Fibroblast of skin of left quadriceps (primary cell): Measurements from ENCODE around the gene ARPP21.

ENCODE experiments used
- DNase-seq, 2 experiments: peaks; one replicate each; pipeline ENCODE4 v3.0.0-alpha.2; 2013; ENCODE audit warnings: low read depth in 2 of 2

ARPP21 gene

DNA sequence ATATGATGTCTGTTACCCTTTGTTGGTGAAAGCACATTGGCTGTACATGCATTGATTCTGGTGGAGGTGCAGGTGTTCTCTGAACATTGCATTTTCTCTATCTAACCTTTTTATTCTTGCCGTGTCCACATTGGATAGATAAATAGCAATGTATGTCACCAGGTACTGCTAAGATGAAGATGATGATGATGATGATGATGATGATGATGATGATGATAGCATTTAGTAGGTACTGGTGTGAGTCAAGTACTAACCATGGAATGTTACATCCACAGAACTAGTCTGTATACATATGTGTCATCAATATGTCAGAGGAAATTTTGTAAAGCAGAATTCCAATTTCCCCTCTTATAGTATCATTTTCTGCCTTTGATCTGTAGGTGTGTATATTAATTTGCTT, 36.3 kb downstream of the ARPP21 start:
- no peak for DNase-seq

DNA sequence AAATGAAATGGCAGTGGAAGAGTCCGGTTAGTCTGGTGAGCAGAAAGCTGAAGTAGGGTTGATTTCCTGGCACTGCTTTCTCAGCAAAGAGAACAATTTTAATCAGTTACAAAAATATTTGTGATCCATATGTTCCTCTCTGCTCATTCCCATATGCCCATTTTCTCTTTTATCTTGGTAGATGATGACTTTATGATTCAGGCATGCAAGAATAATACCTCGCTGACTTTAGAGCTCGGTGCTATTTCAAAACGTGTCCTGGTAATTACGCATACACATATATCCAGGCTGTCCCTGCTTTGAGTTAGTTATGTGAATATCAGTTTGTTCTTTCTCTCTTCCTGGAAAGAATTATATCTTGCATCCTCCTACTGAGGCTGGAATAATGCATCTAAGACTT, 38.5 kb downstream of the ARPP21 start:
- DNase-seq = no peak

DNA sequence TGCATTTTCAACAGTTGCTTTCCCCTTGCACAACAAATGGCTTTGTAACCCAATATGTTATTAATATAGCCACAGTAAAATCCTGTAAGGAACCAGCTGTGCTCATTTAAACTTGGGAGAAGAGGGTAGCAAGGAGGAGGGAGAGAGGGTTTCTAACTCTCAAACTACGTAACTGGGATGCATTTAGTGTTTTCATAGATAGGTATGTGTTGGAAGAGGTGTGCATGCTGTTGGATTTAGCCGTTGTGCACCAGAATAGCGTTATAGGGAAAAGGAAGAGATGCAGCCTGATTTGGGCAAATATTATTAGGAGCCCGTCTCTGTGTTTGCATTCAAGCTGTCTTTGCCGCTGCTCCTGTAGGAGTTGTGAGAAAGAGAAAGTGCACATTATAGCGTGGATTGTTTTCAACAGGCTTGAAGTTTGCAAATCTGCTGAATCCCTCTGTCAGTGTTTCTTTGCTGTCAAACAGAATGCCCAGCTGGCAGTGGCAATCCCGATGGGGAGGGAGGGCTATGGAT, 39.4 kb downstream of the ARPP21 start:
- DNase-seq = no peak

DNA sequence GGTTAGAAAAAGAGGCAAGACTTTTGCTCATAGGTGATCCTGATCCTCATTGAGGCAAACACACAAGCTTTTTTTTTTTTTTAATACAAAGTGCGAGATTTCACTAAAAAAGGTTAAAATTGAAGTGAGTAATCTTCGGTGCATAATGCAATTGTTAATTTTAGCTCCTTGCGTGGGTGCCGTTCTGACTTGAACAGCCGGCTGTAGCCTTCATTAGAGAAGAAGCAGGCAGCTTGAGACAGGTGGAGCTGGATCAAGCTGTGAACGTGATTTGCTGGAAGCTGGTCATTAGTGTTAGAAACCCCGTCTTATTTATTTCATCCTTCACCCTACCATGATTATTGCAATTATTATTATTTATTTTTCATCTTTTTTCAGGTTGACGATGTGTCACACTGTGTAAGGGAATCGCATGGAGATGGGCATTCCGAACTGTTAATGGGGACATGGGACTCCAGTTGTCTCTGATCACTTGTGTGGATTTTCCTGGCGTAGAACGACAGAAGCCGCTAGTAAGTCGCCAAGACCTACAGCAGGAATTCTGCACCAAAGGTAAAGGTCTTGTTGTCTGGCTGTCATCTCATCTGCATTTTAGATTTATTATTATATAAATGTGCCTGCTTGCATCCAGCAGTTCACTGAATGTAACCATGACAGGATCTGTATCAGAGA, 40.2 kb downstream of the ARPP21 start:
- DNase-seq = no peak

DNA sequence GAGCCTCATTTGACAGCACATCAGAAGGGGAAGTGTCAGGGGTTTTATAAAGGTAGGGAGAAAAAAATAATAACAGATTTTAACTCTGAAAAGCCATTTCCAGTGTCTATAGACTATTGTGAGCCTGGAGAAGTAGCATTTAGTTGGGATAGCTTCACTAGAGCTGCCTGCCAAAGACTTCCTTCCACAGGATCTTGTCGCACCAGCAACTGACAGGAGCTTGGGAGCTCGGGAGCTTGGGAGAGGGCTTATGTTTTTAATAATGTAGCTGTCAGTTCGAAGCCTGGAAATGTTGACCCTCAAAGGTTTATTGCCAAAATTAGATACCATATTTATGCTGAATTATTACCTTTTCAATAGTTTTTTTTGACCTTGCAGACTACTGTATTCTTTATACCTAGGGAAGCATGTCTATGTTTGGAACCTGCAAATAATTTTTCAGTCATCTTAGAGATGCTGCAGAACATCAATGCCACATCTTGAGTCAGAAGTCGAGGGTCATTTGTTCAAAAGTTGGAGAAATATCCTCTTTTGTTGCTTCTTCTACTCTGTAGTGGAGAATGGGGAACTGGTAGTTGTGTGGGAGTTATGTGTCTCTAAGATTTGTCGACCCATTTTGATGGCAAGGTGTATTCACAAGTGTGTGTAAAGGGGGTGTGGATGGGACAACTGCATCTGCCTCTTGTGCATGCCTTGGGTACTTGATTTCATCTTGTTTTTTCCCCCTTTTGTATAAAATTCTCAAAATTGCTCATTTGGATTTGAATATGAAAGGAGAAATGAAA, 41.7 kb downstream of the ARPP21 start:
- DNase-seq = no peak

DNA sequence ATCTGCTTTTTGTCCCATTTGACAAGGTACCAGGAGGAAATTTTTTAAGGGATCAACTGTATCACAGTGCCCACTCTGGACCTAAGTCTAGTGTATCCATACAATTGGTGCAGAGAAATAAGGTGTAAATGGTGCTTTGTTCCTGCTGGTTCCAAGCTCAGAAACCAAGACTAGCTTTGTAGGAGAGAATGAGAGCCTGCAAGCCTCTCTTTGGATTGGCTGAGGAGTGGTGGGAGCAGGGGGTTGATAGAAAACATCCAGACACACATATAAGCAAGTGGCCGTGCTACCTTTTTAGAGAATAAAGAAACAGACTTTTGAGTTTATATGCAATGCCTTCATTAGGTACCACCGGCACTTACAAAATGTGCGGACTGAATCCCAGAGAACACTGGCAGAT, 45.8 kb downstream of the ARPP21 start:
- DNase-seq = no peak

DNA sequence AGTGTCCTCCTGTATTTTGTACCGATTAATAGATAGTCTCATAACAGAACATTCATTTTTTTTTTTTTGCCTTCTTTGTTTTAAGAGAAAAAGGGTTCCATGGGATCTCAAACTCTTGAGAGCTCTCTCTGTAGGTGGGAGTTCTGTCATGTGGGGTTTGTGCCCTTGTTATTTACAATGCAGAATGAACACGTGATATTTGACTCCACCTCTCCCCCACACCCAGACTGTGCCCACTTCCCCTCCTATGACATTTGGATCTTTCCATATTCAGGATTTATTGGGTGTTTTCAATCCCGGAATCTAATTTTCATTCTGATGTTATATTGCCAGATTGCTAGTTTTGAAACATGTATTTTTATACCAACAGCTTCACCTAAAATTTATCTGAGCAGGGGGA, 49.5 kb downstream of the ARPP21 start:
- no peak for DNase-seq

DNA sequence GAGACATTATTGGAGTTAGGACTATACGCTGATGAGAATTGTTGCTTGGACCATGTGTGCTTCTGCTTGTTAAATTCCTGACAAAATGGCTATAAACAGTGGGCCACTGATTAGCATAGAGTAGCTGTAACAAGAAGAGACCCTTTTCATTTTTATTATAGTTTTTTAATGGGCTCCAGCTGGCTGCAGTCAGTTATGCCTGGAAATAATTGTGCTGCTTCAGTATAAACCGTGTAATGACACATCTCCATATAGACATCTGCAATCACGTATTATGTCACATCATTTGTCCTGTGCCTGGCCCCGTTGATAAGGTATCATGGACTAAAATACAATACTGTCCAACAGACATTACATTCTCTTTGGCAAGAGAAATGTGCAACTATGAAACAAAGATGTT, 50.9 kb downstream of the ARPP21 start:
- DNase-seq = no peak

DNA sequence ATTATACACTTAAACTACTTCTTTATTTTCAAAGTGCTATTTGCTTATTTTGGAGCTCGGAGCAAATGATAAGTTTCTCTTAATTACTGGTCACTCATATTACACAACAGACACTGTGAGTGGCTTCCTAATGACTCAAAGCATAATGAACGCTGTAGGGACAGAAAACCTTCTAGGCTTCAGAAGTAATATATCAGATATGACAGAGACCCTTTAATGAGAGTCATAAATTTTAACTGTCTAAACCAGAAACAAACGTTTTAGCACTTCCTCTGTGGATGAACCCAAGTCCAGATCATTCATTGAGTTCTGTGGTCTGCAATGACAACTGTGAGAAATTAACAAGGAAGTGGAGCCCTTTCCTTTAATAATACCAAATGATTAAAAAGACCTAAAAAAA, 66.6 kb downstream of the ARPP21 start:
- DNase-seq = no peak

DNA sequence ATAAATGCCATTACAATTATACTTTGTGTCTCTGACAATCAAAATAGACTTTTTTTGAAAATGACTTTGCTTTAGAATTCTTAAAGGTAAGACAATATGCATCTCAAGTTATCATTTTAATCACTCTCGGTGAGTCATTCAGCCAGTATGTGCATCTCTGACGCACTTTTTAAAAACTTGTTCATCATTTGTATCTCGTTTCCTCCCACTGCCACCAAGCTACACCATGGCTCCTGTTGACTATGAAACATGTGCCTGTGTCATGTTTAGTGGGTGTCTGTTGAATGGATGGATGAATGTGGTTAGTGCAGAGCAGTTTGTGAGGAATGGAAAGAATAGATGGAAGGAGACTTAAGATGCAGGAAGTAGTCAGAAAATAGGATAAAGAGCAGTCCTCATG, 68.6 kb downstream of the ARPP21 start:
- DNase-seq = no peak

DNA sequence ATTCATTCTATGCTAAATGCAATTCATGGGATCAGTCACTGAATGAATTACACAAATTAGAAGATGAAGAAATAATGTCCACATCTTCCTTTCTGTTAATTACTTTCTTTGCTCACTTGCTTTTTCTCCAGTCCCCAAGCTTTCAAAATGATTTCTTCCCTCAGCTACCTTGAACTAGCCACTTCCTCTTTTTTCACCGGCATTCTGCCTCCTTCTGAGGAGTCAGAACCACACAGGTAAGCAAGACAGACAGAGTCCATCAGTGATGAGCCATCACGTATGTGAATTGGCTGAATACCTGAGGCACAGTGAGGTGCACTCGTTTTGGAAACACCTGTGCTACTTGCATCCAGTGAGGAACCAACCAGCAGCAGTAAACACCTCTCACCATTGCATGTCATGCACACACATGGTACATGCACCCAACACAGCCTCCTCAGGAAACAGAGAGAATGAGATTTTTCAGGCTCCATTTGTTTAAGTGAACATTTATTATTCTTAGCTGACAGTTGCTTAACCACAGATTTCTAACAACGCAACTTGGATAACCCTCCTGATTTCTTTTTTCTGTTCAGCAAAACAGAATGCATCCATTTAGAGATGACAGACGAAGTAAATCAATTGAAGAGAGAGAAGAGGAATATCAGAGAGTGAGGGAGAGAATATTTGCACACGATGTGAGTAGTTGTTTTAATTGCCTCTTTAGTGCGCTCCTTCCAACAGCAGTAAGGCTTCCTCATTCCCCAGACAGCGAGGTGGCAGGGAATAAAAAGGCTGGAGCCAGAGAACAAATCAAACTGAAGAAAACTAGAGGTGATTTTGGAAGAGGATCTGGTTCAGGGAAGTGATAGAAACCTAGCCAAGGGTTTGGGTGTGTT, 69.3 kb downstream of the ARPP21 start:
- DNase-seq = no peak

DNA sequence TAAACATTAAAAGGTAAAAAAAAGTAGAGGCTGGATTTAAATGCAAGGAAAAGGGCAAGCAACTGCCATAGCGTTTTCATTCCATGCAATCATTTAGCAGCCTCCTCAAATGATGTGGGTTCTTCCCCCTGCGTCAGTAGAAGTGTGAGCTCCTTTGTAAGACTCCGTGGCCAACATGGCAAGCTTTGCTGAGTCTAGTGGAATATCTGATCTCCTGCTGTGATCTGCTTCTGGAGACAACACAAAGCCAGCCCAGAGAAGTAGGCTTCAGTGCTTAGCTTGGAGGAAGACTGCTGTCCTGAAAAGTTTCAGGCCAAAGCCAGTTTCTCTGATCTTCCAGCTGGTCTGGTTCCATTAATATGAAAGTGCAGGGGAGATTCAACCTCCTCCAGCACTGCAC, 70.4 kb downstream of the ARPP21 start:
- no peak for DNase-seq

DNA sequence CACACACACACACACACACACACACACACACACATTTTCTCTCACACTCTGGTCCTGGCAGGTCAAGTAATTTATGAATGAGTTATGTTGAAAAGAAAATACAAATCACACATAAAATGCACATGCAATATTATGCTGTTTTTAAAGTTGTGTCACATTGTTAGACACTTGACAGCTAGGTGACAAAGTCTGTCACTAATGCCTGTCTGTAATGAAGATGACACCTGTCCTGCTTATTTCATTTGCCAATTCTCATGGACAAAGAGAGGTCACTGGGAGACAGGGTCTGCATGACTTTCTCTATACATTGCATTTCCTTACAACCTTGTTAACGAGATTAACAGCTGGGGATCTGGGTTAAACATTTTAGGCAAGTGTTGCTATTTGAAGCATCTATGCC, 71.2 kb downstream of the ARPP21 start:
- no peak for DNase-seq

DNA sequence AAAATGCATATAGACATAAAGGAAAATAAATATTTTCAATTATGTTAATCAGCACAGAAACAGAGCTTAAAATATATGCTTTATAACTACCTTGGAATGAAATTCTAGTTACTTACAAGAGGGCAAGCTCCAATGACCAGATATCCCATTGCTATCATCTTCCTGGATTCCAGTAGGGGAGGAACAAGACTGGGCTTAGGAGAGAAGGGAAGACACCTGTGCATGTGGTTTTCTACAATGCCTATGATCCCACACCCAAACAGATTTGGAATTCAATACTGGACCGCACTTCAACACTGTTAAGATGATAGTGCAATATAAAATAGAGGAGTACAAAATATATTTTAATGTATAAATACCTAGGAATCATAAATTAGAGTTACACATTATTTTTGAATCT, 79.6 kb downstream of the ARPP21 start:
- DNase-seq = no peak

DNA sequence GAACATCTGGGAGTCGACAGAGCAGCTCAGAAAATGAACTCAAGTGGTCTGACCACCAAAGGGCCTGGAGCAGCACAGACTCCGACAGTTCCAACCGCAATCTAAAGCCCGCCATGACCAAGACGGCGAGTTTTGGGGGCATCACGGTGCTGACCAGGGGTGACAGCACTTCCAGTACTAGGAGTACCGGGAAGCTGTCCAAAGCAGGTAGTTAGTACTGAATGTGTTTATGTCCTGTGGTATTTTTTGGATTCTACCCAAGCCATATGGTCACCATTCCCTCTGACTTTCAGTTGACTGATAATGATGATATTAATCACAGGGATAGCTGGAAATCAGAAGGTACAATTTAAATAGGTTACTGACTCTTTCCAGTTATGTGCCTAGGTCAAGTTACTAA, 82.3 kb downstream of the ARPP21 start:
- no peak for DNase-seq

DNA sequence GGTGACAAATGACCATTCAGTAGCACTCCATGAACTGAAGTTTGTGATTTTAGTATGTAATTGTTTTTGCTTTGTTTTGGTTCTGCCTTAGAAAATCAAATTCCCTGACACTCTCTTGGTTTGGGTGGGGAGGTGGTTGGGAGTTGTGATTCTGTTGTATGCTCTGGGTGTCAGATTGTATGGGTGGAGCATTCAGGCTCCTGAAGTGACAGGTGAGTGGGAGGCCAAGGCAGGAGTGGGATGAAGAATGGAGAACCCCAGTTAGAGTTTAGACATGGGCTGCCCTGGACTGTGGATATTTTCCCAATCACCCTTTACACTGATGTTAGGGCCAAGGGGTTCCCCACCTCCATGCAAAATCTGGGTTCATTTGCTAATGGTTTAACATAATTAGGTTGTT, 83.6 kb downstream of the ARPP21 start:
- no peak for DNase-seq

DNA sequence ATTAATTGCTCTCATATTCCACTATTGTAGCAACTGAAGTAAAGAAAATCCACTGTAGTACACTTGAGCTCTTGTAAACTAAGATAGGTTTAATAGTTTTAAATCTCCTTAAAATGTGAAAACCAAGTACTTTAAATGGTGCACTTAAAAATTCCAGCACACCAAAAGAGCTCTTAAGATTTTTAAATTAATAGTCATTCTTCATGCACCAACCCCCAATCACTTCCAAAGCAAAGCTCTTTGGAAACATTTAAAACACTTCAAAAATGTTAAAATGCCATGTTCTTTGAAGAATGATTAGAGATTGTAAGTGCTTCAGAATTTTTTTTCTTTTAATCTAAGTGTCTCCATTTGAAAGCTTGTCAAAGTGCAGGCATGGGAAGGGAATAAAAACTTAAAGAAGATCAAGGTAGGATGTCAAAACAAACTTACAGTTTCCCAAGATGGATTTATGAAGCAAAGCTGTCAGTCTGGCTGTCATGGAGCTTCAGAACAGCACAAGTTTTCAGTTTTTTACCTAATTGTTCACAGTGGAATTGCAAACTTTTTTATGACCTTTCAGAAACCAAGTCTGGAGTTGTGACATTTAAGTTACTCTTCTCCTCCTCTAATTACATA, 84.3 kb downstream of the ARPP21 start:
- no peak for DNase-seq

DNA sequence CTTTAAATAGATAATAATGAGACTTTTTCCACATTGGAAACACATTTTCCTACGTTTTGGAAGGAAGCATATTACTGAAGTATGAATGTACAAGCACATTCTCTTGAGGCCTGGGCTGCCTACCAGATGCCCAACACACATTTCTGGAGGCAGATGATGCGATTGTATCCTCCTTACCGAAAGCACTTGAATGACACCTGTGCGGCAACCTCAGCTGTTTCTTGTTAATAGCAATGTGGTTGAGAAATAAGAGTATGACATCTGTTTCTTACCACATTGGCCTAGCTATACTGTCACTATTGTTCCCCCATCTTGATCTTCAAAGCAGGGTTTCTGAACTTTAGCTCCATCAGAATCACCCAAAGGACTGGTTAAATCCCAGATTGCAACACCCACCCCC, 84.8 kb downstream of the ARPP21 start:
- DNase-seq = no peak

DNA sequence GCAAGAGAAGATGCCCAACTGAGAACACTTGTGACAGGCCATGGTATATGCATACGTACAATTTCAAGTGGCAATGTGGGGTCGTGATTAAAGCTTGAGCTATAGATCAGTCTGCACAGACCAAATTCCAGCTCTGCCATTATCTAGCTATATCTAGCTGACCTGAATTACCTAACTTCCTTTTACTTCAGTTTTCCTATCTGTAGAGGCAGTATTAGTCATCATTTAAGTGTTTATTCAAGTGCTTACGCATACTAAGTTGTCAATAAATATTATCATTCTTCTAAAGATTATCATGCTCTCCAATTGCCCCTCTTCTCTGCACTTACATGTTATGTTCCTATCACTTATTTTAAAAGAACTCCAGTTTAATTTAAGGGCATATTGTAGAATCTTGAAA, 87.9 kb downstream of the ARPP21 start:
- DNase-seq = no peak

DNA sequence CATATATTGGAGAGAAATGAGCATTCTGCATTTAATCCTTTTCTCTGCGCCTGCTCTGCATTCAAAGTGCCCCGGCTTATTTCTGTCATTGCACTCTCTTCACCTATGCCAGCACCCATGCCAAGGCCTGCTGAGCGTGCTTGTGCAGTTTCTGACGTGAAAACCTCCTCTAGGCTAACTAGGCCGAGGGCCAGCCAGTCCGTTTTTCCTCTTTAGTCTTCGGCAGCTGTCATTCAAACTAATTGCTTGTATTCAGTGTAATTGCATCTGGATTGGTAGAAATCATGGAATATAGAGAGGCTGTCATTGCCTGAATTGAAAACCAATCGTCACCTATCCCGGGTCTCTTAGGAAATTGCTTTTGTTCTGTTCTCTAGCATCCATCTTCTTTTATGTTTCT, 94.0 kb downstream of the ARPP21 start:
- DNase-seq = no peak

DNA sequence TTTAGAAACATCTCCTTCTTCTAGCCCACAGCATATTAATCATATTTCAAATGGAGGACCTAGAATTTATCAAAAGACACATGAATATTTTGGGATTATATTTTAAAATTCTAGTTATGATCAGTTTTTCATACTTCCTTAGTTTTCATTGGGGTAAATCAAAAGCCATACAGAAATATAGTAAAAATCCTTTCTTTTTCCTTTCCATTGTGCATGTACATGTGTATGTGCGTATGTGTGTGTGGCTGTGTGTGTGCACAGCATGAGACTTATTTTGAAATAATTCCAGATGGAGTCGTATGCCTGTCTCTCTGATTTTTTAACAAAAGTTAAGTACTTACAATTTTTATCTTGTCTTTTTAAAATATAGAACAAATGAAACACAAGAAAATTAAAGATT, 94.5 kb downstream of the ARPP21 start:
- no peak for DNase-seq

DNA sequence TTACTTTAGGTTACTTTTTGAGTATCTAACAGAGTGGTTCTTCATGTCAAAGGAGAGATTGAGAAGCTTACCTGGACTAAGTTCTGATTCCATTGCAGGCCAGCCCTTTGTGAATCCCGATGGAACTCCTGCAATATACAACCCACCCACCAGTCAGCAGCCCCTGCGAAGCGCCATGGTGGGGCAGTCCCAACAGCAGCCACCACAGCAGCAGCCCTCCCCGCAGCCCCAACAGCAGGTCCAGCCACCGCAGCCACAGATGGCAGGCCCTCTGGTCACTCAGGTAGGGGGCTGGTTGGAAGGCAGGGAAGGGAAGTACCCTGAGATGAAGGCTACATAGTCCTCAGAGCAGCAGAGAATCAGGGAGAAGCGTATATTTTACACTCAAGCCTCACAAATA, 97.8 kb downstream of the ARPP21 start:
- no peak for DNase-seq
